OCI-LY1 (cell line): ENCODE measurements around the gene SLC25A21.

Source experiments
- H2AFZ ChIP-seq: fragments of 200-600 bp; sonication (generic), shearing (Covaris generic); 2 replicates; pipeline ENCODE4 v1.6.0; 2014; ENCODE audit warnings: antibody characterized with exemption, mild to moderate bottlenecking, low read length
- H3F3A ChIP-seq: fragments of 200-600 bp; sonication (generic), shearing (Covaris generic); 2 replicates; pipeline ENCODE4 v1.6.0; 2014; ENCODE audit warnings: mild to moderate bottlenecking, antibody characterized with exemption, low read length, moderate library complexity; ENCODE audit not compliant: insufficient read depth
- H3K27ac ChIP-seq: fragments of 200-600 bp; sonication (generic); 2 replicates; pipeline ENCODE4 v1.5.1; 2014; ENCODE audit warnings: low read length, mixed run types, mild to moderate bottlenecking, low read depth; ENCODE audit not compliant: poor library complexity, severe bottlenecking
- H3K27me3 ChIP-seq: fragments of 200-600 bp; sonication (generic); 2 replicates; pipeline ENCODE4 v1.6.0; 2014; ENCODE audit warnings: antibody characterized with exemption, mild to moderate bottlenecking, low read length, moderate library complexity; ENCODE audit not compliant: insufficient read depth
- H3K36me3 ChIP-seq: fragments of 200-600 bp; sonication (generic); 2 replicates; pipeline ENCODE4 v1.6.1; 2014; ENCODE audit warnings: mild to moderate bottlenecking, antibody characterized with exemption, low read length, moderate library complexity, mixed read lengths; ENCODE audit not compliant: insufficient read depth
- H3K4me1 ChIP-seq: fragments of 200-600 bp; sonication (generic); 2 replicates; pipeline ENCODE4 v1.5.1; 2014; ENCODE audit warnings: mild to moderate bottlenecking, low read length, moderate library complexity; ENCODE audit not compliant: insufficient read depth, severe bottlenecking
- H3K4me2 ChIP-seq: fragments of 200-600 bp; sonication (generic), shearing (Covaris generic); 2 replicates; pipeline ENCODE4 v1.6.1; 2014; ENCODE audit warnings: low read length
- H3K4me3 ChIP-seq: fragments of 200-600 bp; sonication (generic); 2 replicates; pipeline ENCODE4 v1.5.1; 2014; ENCODE audit warnings: low read length, low read depth, mild to moderate bottlenecking, mixed read lengths; ENCODE audit not compliant: poor library complexity, severe bottlenecking
- H3K79me2 ChIP-seq: fragments of 200-600 bp; shearing (Covaris generic); 2 replicates; pipeline ENCODE4 v1.6.1; 2016; ENCODE audit warnings: mixed run types, low read length, mixed read lengths; ENCODE audit not compliant: insufficient read depth
- H3K9ac ChIP-seq: fragments of 200-600 bp; sonication (generic), shearing (Covaris generic); 2 replicates; pipeline ENCODE4 v1.6.1; 2014; ENCODE audit warnings: mild to moderate bottlenecking, low read length, mixed read lengths
- H3K9me2 ChIP-seq: fragments of 200-600 bp; sonication (generic), shearing (Covaris generic); 2 replicates; pipeline ENCODE4 v1.6.1; 2014; ENCODE audit warnings: low read depth, mild to moderate bottlenecking, low read length, mixed read lengths
- H3K9me3 ChIP-seq: fragments of 200-600 bp; shearing (Covaris generic); 2 replicates; pipeline ENCODE4 v1.6.1; 2014; ENCODE audit warnings: low read length, mixed read lengths
- H4K20me1 ChIP-seq: fragments of 200-600 bp; sonication (generic), shearing (Covaris generic); 2 replicates; pipeline ENCODE4 v1.6.0; 2016; ENCODE audit warnings: mild to moderate bottlenecking, low read length; ENCODE audit not compliant: insufficient read depth
- CTCF ChIP-seq: fragments of 200-600 bp; sonication (generic), shearing (Covaris generic); IDR thresholded peaks from 2 replicates; pipeline ENCODE4 v1.5.1; 2017; ENCODE audit warnings: mild to moderate bottlenecking, antibody characterized with exemption, low read length, moderate library complexity, mixed read lengths
- EZH2 ChIP-seq: fragments of 200-600 bp; sonication (generic), shearing (Covaris generic); IDR thresholded peaks from 2 replicates; pipeline ENCODE4 v1.8.0; 2017; ENCODE audit warnings: borderline replicate concordance, mixed run types, mild to moderate bottlenecking, antibody characterized with exemption, low read length, moderate library complexity, mixed read lengths

The SLC25A21 gene

GRCh38 chr14:37201724-37202123, 29.3 kb upstream of the SLC25A21 start:
- H3K9ac ChIP-seq: no peak overlapping the region
- H3K79me2 ChIP-seq: no peaks in the 10 kb centered on the region

GRCh38 chr14:37198907-37199306, 26.5 kb upstream of the SLC25A21 start:
- no peak overlapping the region for H3K9ac ChIP-seq
- H3K4me1 ChIP-seq: no peaks in the 10 kb centered on the region
- H3K27me3 ChIP-seq: no peaks in the 10 kb centered on the region
- H3K4me2 ChIP-seq: no peak overlapping the region
- H3K4me3 ChIP-seq: no peak overlapping the region
- no peaks in the 10 kb centered on the region for H3K79me2 ChIP-seq
- no peaks in the 10 kb centered on the region for H3K9me2 ChIP-seq
- no peaks in the 10 kb centered on the region for H3F3A ChIP-seq
- no peaks in the 10 kb centered on the region for H3K9me3 ChIP-seq
- no peak overlapping the region for H3K27ac ChIP-seq
- no peaks in the 10 kb centered on the region for H3K36me3 ChIP-seq
- no peaks in the 10 kb centered on the region for H4K20me1 ChIP-seq
- H2AFZ ChIP-seq: no peak overlapping the region
- TF ChIP-seq EZH2 (no peak), CTCF (no peak)

More at GRCh38 chr14:37201724-37202123, 29.3 kb upstream of the SLC25A21 start:
- Histone ChIP-seq H4K20me1 (no peaks in the 10 kb centered on the region), H3K4me1 (no peaks in the 10 kb centered on the region), H3K4me3 (no peak overlapping the region), H3K9me3 (no peaks in the 10 kb centered on the region), H3K27me3 (no peaks in the 10 kb centered on the region), H3K9me2 (no peaks in the 10 kb centered on the region), H2AFZ (no peak overlapping the region), H3K4me2 (no peak overlapping the region), H3K36me3 (no peaks in the 10 kb centered on the region), H3K27ac (no peak overlapping the region), H3F3A (no peaks in the 10 kb centered on the region)
- TF ChIP-seq CTCF: no peak
- TF ChIP-seq EZH2: no peak

- Histone ChIP-seq H3K4me3 (no peak overlapping the region), H3K36me3 (no peaks in the 10 kb centered on the region), H3K79me2 (no peaks in the 10 kb centered on the region), H3K9me2 (no peaks in the 10 kb centered on the region), H4K20me1 (no peaks in the 10 kb centered on the region), H3K4me1 (no peaks in the 10 kb centered on the region), H3K9me3 (no peaks in the 10 kb centered on the region), H2AFZ (no peak overlapping the region), H3K9ac (no peak overlapping the region), H3K27ac (no peak overlapping the region), H3K4me2 (no peak overlapping the region), H3K27me3 (no peaks in the 10 kb centered on the region), H3F3A (no peaks in the 10 kb centered on the region)
- no peak for TF ChIP-seq CTCF
Measured at GRCh38 chr14:37198273-37198598, 25.8 kb upstream of the SLC25A21 start.
